K562 (cell line): ENCODE measurements around the gene PCK1. TPM values are rescaled to one million over a fixed set of nuclear protein-coding genes. Genes with fewer than 3 reads are reported as not detected.

Experiments used
- ATAC-seq: fragments of 200-7000 bp; cut with Tn5 transposase; 3 replicates; pipeline ENCODE4 v1.9.1; 2020; ENCODE audit warnings: moderate library complexity
- BruUV-seq: library from RNA; stranded (reverse); fragments of 400-500 nt; replicated peaks from 2 replicates; lab custom pipeline; 2021; lab: Mats Ljungman, UMichigan
- CTCF ChIA-PET: fragments of 300-600 bp; formaldehyde crosslinking; extraction: SDS; loops from one replicate; lab custom pipeline; 2021; ENCODE audit warnings: low intra/inter-chr PET ratio; lab: Yijun Ruan, JAX
- POLR2A ChIA-PET: fragments of 300-600, 350-650 bp; sonication (Branson Sonifier 250); formaldehyde crosslinking; extraction: SDS; loops from one replicate; lab custom pipeline; 2021; ENCODE audit warnings: antibody characterized with exemption, inconsistent platforms; lab: Yijun Ruan, JAX
- DNase-seq, 4 experiments: peaks; one replicate each; pipeline versions ENCODE4 v3.0.0 to v3.0.0-alpha.2; 2011 to 2018; ENCODE audit warnings: low spot score in 3 of 4, mixed read lengths in 3 of 4; ENCODE audit errors: extremely low read depth in 1 of 4
- FAIRE-seq: peaks from 2 replicates; lab custom pipeline; 2011; peaks lifted over from hg19 to GRCh38; lab: Jason Lieb, UNC
- H2AFZ ChIP-seq: 2 replicates; pipeline ENCODE4 v1.6.0; 2011; ENCODE audit warnings: low read depth, low read length, control low read depth, inconsistent platforms
- H3K27ac ChIP-seq: fragments of 200-600 bp; 3 replicates; pipeline ENCODE4 v1.8.0; 2011; ENCODE audit warnings: low read depth, mild to moderate bottlenecking, control low read depth, inconsistent platforms, low read length, moderate library complexity, mixed read lengths; ENCODE audit errors: extremely low read depth
- H3K27me3 ChIP-seq, 2 experiments: fragments of 300-600 bp in 1 of 2; 2 replicates in 1 of 2; 3 replicates in 1 of 2; pipeline versions ENCODE4 v1.6.0 to v1.8.0; 2011; ENCODE audit warnings: inconsistent platforms in 2 of 2, low read length in 2 of 2, mild to moderate bottlenecking in 1 of 2, mixed read lengths in 1 of 2, moderate library complexity in 1 of 2; ENCODE audit not compliant: control insufficient read depth in 2 of 2, insufficient read depth in 2 of 2
- H3K36me3 ChIP-seq: fragments of 300-600 bp; 3 replicates; pipeline ENCODE4 v1.8.0; 2011; ENCODE audit warnings: mild to moderate bottlenecking, low read length, inconsistent platforms; ENCODE audit not compliant: control insufficient read depth, insufficient read depth
- H3K4me1 ChIP-seq, 2 experiments: fragments of 200-600 bp in 1 of 2; replicated peaks in 1 of 2; 2 replicates in 1 of 2; 3 replicates in 1 of 2; pipeline versions ENCODE4 v1.5.1 to v1.8.0; 2011; ENCODE audit warnings: inconsistent platforms in 2 of 2, low read length in 2 of 2, mild to moderate bottlenecking in 1 of 2, mixed read lengths in 1 of 2, moderate library complexity in 1 of 2; ENCODE audit not compliant: control insufficient read depth in 2 of 2, insufficient read depth in 2 of 2
- H3K4me2 ChIP-seq: 2 replicates; pipeline ENCODE4 v1.6.1; 2011; ENCODE audit warnings: low read length, control low read depth, inconsistent platforms, mixed read lengths; ENCODE audit not compliant: insufficient read depth
- H3K4me3 ChIP-seq: fragments of 200-600 bp; sonication (generic), shearing (Covaris generic); 2 replicates; pipeline ENCODE4 v1.5.1; 2016; ENCODE audit warnings: control low read depth, inconsistent platforms
- H3K79me2 ChIP-seq: fragments of 200-600 bp; 3 replicates; pipeline ENCODE4 v1.8.0; 2011; ENCODE audit warnings: low read length, inconsistent platforms; ENCODE audit not compliant: control insufficient read depth, insufficient read depth
- H3K9ac ChIP-seq, 2 experiments: 2 replicates each; pipeline versions ENCODE4 v1.6.0 to v1.6.1; 2011; ENCODE audit warnings: low read depth in 2 of 2, low read length in 2 of 2, control low read depth in 1 of 2, inconsistent platforms in 1 of 2, mild to moderate bottlenecking in 1 of 2, mixed read lengths in 1 of 2; ENCODE audit not compliant: insufficient read depth in 1 of 2
- H3K9me1 ChIP-seq: one replicate; pipeline ENCODE4 v1.6.0; 2011; ENCODE audit warnings: inconsistent platforms, mild to moderate bottlenecking, low read length, moderate library complexity; ENCODE audit not compliant: control insufficient read depth, insufficient read depth
- H3K9me3 ChIP-seq: replicated peaks from 2 replicates; pipeline ENCODE4 v1.5.1; 2011; ENCODE audit warnings: low read depth, low read length, inconsistent platforms; ENCODE audit not compliant: control insufficient read depth, insufficient read depth
- H4K20me1 ChIP-seq: replicated peaks from 2 replicates; pipeline ENCODE4 v1.6.1; 2011; ENCODE audit warnings: low read length, inconsistent platforms, mixed read lengths; ENCODE audit not compliant: control insufficient read depth, insufficient read depth
- ARID2 ChIP-seq: fragments of 450-650 bp; IDR thresholded peaks from 2 replicates; pipeline ENCODE4 v1.6.1; 2017; ENCODE audit warnings: antibody characterized with exemption, mild to moderate bottlenecking
- CBFA2T2 ChIP-seq: fragments of 450-650 bp; conservative IDR thresholded peaks from 2 replicates; pipeline ENCODE4 v1.6.1; 2017; ENCODE audit warnings: mild to moderate bottlenecking
- TEAD4 ChIP-seq, 2 experiments: sonication (generic) in 1 of 2; formaldehyde crosslinking in 1 of 2; IDR thresholded peaks; 2 replicates each; pipeline versions ENCODE4 v1.6.1 to v1.8.0; 2012 to 2022; ENCODE audit warnings: borderline replicate concordance in 1 of 2, inconsistent platforms in 1 of 2, low read length in 1 of 2, mild to moderate bottlenecking in 1 of 2, missing genetic modification reagents in 1 of 2
- ZNF384 ChIP-seq: IDR thresholded peaks from 2 replicates; pipeline ENCODE4 v1.6.1; 2012; ENCODE audit warnings: low read depth, low read length, improper control_type of control experiment
- ZNF707 ChIP-seq: fragments of 250-450 bp; sonication (Bioruptor Pico); conservative IDR thresholded peaks from 2 replicates; pipeline ENCODE4 v1.8.0; 2022; ENCODE audit warnings: inconsistent platforms, mild to moderate bottlenecking, moderate library complexity
- ZNF77 ChIP-seq: fragments of 250-450 bp; sonication (Bioruptor Pico); IDR thresholded peaks from 2 replicates; pipeline ENCODE4 v1.5.0; 2020
- WGBS: fragments of 100-300 bp; shearing (Covaris generic); methylation state at CpG from one replicate; pipeline ENCODE4 v1.1.6; 2016; ENCODE audit warnings: low coverage, mixed read lengths; ENCODE audit not compliant: insufficient coverage; ENCODE audit errors: missing lambda C conversion rate; 5-methylcytosine and 5-hydroxymethylcytosine counted together
- in situ Hi-C: fragments of 300-500 bp; cut with MboI; formaldehyde crosslinking; loops from 4 replicates; pipeline ENCODE4 v1.15.0; 2018; ENCODE audit warnings: inconsistent platforms, mixed read lengths
- intact Hi-C: fragments of 100-400 bp; cut with micrococcal nuclease; formaldehyde crosslinking; loops from 2 replicates; pipeline ENCODE4 v1.14.2; 2022
- polyA plus RNA-seq, 8 experiments: library from polyadenylated mRNA; depleted of rRNA in 4 of 8; stranded (reverse) in 5 of 8; unstranded in 3 of 8; fragments of >200 nt; fragmentation: Nextera tagmentation in 2 of 8; fragmentation: Illumina TruSeq in 1 of 8; extraction: Ambion mirVana in 2 of 8; extraction: Trizol in 1 of 8; gene quantifications; 2 replicates each; pipeline versions ENCODE4 v1.2.1 to v1.2.3, GENCODE V29; 2011 to 2014; ENCODE audit warnings: inconsistent platforms in 1 of 8, missing spikeins in 1 of 8
- total RNA-seq, 7 experiments: library from RNA; depleted of rRNA in 6 of 7; stranded (reverse); fragments of >200 nt in 6 of 7; fragmentation: Illumina TruSeq in 2 of 7; extraction: Trizol in 2 of 7; gene quantifications; 2 replicates each; pipeline versions ENCODE4 v1.2.1 to v1.2.3, GENCODE V29; 2011 to 2021; ENCODE audit warnings: low replicate concordance in 1 of 7
- TF ChIP-seq, protein P1 (sequence below), 3 experiments: fragments of 200-800 bp in 1 of 3; fragments of 250-450 bp in 1 of 3; fragments of 450-650 bp in 1 of 3; sonication (Bioruptor Pico) in 1 of 3; sonication (Bioruptor generic) in 1 of 3; formaldehyde crosslinking in 1 of 3; IDR thresholded peaks; 2 replicates each; pipeline versions ENCODE4 v1.6.1 to v1.8.0; 2016 to 2022; ENCODE audit warnings: mild to moderate bottlenecking in 2 of 3, missing genetic modification characterization in 2 of 3, missing compliant biosample characterization in 1 of 3, moderate library complexity in 1 of 3

Gene PCK1
- total and polyA plus RNA-seq, 9 of the 15 experiments (the other 6 are each of a cell fraction or from before 2014, with no cell fraction given): 0.05 to 0.73 (median 0.15) TPM

DNA sequence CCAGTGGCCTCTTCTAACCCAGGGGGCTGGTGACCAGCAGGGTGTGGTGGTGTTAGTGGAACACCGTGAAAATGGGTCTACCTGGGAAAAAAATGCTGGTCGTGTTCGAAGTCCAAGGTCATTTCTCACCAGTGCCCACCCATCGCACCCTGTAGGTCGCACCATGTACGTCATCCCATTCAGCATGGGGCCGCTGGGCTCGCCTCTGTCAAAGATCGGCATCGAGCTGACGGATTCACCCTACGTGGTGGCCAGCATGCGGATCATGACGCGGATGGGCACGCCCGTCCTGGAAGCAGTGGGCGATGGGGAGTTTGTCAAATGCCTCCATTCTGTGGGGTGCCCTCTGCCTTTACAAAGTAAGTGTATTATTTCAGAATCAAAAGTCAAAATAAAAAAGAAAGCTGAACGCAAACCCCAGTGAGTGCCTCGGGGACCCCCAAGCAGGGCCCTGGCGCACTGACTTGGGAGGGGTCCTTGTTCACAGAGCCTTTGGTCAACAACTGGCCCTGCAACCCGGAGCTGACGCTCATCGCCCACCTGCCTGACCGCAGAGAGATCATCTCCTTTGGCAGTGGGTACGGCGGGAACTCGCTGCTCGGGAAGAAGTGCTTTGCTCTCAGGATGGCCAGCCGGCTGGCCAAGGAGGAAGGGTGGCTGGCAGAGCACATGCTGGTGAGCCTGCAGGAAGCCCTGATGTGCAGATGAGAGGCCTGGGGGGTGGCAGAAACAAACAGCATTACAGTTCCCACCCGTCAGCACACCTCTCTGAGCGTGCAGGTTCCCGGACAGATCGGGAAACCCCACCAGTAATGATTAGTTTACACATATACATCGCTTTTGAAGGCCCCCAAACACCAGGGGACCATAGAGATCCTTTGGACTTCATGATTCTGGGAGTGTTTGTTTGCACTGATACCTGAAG, 1.9 kb downstream of the PCK1 start:
- Histone ChIP-seq H3K36me3 (no peaks in the 10 kb centered on the region), H3K79me2 (no peaks in the 10 kb centered on the region), H3K4me1 (peaks cover 25 to 34% of the 10 kb centered on the region in 2 experiments), H3K9me3 (no peaks in the 10 kb centered on the region), H2AFZ (no peak overlapping the region), H4K20me1 (no peaks in the 10 kb centered on the region), H3K9me1 (no peaks in the 10 kb centered on the region), H3K4me2 (no peak overlapping the region), H3K4me3 (no peak overlapping the region), H3K27me3 (no peaks in the 10 kb centered on the region), H3K27ac (no peak overlapping the region), H3K9ac (no peak overlapping the region)
- no peak for TF ChIP-seq TEAD4 (IDR thresholded peaks at IDR 0.05; ENCODE audit: low read length)
- TF ChIP-seq TEAD4 (CRISPR knock-in tag; IDR thresholded peaks at IDR 0.05; ENCODE audit: borderline replicate concordance): no peak
- in situ Hi-C loops (no loop called here), intact Hi-C loops (no loop called here)
- DNase-seq: no peak
- no peak for ATAC-seq
- CTCF ChIA-PET: no interaction called here
- 68% methylated on average over 30 of the region's 35 CpGs for WGBS
- BruUV-seq: no TSS peak
- FAIRE-seq: no peak
- POLR2A ChIA-PET: interaction anchor here (0.7 kb wide), 1 partner anchor 171 kb away, joined by 4 read pairs; no protein-coding TSS in a partner anchor

DNA sequence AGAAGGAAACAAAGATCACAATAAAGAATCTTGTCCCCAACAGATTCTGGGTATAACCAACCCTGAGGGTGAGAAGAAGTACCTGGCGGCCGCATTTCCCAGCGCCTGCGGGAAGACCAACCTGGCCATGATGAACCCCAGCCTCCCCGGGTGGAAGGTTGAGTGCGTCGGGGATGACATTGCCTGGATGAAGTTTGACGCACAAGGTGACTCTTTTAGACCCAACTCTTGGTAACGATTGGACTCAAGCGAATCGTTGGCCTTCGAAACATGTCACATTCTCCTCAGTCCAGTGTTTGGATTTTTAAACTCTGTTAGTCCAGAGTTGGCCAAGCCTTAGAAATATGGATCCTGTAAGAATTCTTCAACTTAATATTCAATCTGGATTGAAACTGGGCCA, 2.6 kb downstream of the PCK1 start:
- no TSS peak for BruUV-seq
- Histone ChIP-seq H3K4me2 (no peak overlapping the region), H3K36me3 (no peaks in the 10 kb centered on the region), H3K9me1 (no peaks in the 10 kb centered on the region), H3K9me3 (no peaks in the 10 kb centered on the region), H3K27me3 (0 out of 5 replicates have a peak, but pooled peaks cover 0 to 7% of the 10 kb centered on the region in 2 experiments), H4K20me1 (no peaks in the 10 kb centered on the region), H2AFZ (no peak overlapping the region), H3K27ac (no peak overlapping the region), H3K79me2 (no peaks in the 10 kb centered on the region), H3K4me1 (peaks cover 28 to 29% of the 10 kb centered on the region in 2 experiments), H3K4me3 (no peak overlapping the region)
- in situ Hi-C loops: no loop called here
- FAIRE-seq: no peak
- CTCF ChIA-PET: no interaction called here
- DNase-seq: no peak
- TF ChIP-seq, protein P1, sequence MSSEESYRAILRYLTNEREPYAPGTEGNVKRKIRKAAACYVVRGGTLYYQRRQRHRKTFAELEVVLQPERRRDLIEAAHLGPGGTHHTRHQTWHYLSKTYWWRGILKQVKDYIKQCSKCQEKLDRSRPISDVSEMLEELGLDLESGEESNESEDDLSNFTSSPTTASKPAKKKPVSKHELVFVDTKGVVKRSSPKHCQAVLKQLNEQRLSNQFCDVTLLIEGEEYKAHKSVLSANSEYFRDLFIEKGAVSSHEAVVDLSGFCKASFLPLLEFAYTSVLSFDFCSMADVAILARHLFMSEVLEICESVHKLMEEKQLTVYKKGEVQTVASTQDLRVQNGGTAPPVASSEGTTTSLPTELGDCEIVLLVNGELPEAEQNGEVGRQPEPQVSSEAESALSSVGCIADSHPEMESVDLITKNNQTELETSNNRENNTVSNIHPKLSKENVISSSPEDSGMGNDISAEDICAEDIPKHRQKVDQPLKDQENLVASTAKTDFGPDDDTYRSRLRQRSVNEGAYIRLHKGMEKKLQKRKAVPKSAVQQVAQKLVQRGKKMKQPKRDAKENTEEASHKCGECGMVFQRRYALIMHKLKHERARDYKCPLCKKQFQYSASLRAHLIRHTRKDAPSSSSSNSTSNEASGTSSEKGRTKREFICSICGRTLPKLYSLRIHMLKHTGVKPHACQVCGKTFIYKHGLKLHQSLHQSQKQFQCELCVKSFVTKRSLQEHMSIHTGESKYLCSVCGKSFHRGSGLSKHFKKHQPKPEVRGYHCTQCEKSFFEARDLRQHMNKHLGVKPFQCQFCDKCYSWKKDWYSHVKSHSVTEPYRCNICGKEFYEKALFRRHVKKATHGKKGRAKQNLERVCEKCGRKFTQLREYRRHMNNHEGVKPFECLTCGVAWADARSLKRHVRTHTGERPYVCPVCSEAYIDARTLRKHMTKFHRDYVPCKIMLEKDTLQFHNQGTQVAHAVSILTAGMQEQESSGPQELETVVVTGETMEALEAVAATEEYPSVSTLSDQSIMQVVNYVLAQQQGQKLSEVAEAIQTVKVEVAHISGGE (CRISPR knock-in tag; IDR thresholded peaks at IDR 0.05): 0 out of 6 replicates have a peak, but pooled peaks of 1 of the 3 experiments have one; percentile 18
- TF ChIP-seq CBFA2T2 (no peak), ZNF707 (no peak), ZNF77 (CRISPR knock-in tag) (no peak), ZNF384 (no peak), ARID2 (no peak)
- TF ChIP-seq, all 486 proteins: peak for 1
- intact Hi-C loops: no loop called here
- WGBS: 60% methylated on average over 12 of the region's 12 CpGs
- ATAC-seq: no peak
- POLR2A ChIA-PET: no interaction called here
- H3K9ac ChIP-seq: no peak overlapping the region
